OCI-LY1 (cell line): Measurements from ENCODE around the gene PGS1.

Source experiments
- EZH2 ChIP-seq: fragments of 200-600 bp; sonication (generic), shearing (Covaris generic); IDR thresholded peaks from 2 replicates; pipeline ENCODE4 v1.8.0; 2017; ENCODE audit warnings: borderline replicate concordance, mixed run types, mild to moderate bottlenecking, antibody characterized with exemption, low read length, moderate library complexity, mixed read lengths
- TF ChIP-seq, protein P1 (sequence below): fragments of 200-600 bp; sonication (generic), shearing (Covaris generic); IDR thresholded peaks from 2 replicates; pipeline ENCODE4 v1.5.1; 2017; ENCODE audit warnings: mild to moderate bottlenecking, antibody characterized with exemption, low read length, moderate library complexity, mixed read lengths

DNA sequence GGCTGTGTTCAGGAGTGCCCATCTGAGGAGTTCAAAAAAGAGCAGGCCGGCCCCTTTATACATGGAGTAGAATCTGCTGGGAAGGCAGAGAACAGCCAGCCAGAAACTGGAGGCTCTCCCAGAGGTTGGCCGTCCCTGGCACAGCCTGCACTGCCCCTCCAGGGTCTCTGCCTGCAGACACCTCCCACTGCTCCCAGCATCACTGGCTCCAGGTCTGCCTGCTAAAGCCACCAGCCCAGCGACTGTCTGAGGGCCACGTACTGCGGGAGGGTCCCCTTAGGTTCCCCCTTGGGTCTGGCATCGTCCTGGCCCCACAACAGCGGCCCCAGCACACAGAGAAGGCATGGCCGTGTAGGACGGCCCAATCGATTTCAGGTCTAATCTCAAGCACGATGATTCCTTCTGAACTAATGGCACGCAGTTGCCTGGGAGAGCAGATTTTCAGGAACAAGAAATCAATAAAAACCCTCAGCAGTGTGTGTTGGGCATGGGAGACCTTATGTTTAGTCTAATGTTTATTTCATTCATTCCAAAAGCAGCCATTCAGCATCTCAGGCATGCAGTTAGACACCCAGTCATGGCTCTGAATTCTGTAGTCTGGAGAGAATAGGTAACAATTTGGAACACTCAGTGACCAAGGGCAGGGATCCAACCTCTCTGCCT is 95.6 kb downstream of the PGS1 start:
- TF ChIP-seq, protein P1, sequence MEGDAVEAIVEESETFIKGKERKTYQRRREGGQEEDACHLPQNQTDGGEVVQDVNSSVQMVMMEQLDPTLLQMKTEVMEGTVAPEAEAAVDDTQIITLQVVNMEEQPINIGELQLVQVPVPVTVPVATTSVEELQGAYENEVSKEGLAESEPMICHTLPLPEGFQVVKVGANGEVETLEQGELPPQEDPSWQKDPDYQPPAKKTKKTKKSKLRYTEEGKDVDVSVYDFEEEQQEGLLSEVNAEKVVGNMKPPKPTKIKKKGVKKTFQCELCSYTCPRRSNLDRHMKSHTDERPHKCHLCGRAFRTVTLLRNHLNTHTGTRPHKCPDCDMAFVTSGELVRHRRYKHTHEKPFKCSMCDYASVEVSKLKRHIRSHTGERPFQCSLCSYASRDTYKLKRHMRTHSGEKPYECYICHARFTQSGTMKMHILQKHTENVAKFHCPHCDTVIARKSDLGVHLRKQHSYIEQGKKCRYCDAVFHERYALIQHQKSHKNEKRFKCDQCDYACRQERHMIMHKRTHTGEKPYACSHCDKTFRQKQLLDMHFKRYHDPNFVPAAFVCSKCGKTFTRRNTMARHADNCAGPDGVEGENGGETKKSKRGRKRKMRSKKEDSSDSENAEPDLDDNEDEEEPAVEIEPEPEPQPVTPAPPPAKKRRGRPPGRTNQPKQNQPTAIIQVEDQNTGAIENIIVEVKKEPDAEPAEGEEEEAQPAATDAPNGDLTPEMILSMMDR, result no peak
- TF ChIP-seq EZH2, result no peak
